ENCODE measurements around the gene RBMS1.

GRCh38 chr2:160491911-160492371 is 1.7 kb downstream of the RBMS1 start:
- no peak for TF ChIP-seq CTCF (IDR thresholded peaks at IDR 0.05)
- TF ChIP-seq POLR2A (IDR thresholded peaks at IDR 0.05): no peak
